OCI-LY7 (cell line): ENCODE results near the gene C1orf159. TPM values are rescaled to one million over a fixed set of nuclear protein-coding genes. Genes with fewer than 3 reads are reported as not detected.

Source experiments
- BruUV-seq: library from RNA; stranded (reverse); fragments of 400-500 nt; replicated peaks from 2 replicates; lab custom pipeline; 2021; lab: Mats Ljungman, UMichigan
- CTCF ChIA-PET: fragments of 300-600 bp; sonication (Branson Sonifier 250); formaldehyde crosslinking; loops from one replicate; lab custom pipeline; 2022; ENCODE audit warnings: antibody characterized with exemption; ENCODE audit not compliant: unreplicated experiment; lab: Charles Lee
- POLR2A ChIA-PET: fragments of 300-600 bp; sonication (Branson Sonifier 250); formaldehyde crosslinking; loops from one replicate; lab custom pipeline; 2022; ENCODE audit warnings: antibody characterized with exemption; lab: Charles Lee
- DNase-seq: peaks from one replicate; pipeline ENCODE4 v3.0.0-alpha.2; 2015; ENCODE audit warnings: low spot score
- H2AFZ ChIP-seq: fragments of 200-600 bp; sonication (generic), shearing (Covaris generic); 2 replicates; pipeline ENCODE4 v1.6.1; 2014; ENCODE audit warnings: mild to moderate bottlenecking, antibody characterized with exemption, low read length, moderate library complexity
- H3K27ac ChIP-seq: fragments of 200-600 bp; sonication (generic); 2 replicates; pipeline ENCODE4 v1.5.1; 2014; ENCODE audit warnings: mixed run types, low read depth, mild to moderate bottlenecking, moderate library complexity, low read length, inconsistent platforms; ENCODE audit not compliant: poor library complexity, severe bottlenecking
- H3K36me3 ChIP-seq: fragments of 200-600 bp; sonication (generic); 2 replicates; pipeline ENCODE4 v1.6.1; 2014; ENCODE audit warnings: mild to moderate bottlenecking, antibody characterized with exemption, low read length, moderate library complexity, mixed read lengths; ENCODE audit not compliant: insufficient read depth
- H3K4me1 ChIP-seq: fragments of 200-600 bp; sonication (generic); 2 replicates; pipeline ENCODE4 v1.5.1; 2014; ENCODE audit warnings: mild to moderate bottlenecking, low read length; ENCODE audit not compliant: insufficient read depth, poor library complexity, severe bottlenecking
- H3K4me2 ChIP-seq: fragments of 200-600 bp; sonication (generic); 2 replicates; pipeline ENCODE4 v1.6.1; 2014; ENCODE audit warnings: mild to moderate bottlenecking, low read length
- H3K4me3 ChIP-seq: fragments of 200-600 bp; sonication (generic); 2 replicates; pipeline ENCODE4 v1.5.1; 2014; ENCODE audit warnings: mild to moderate bottlenecking, low read depth, low read length; ENCODE audit not compliant: poor library complexity, severe bottlenecking
- H3K79me2 ChIP-seq: fragments of 200-600 bp; sonication (generic); 2 replicates; pipeline ENCODE4 v1.6.1; 2016; ENCODE audit warnings: low read depth, mild to moderate bottlenecking, low read length, moderate library complexity, mixed read lengths; ENCODE audit not compliant: insufficient read depth
- H3K9me2 ChIP-seq: fragments of 200-600 bp; sonication (generic); 2 replicates; pipeline ENCODE4 v1.6.1; 2016; ENCODE audit warnings: mild to moderate bottlenecking, low read length, mixed read lengths; ENCODE audit not compliant: insufficient read depth
- H3K9me3 ChIP-seq: fragments of 200-600 bp; sonication (generic); 2 replicates; pipeline ENCODE4 v1.6.1; 2014; ENCODE audit warnings: mild to moderate bottlenecking, mixed run types, low read length, mixed read lengths
- H4K20me1 ChIP-seq: fragments of 200-600 bp; sonication (generic); 2 replicates; pipeline ENCODE4 v1.6.1; 2014; ENCODE audit warnings: mild to moderate bottlenecking, antibody characterized with exemption, low read length, moderate library complexity, mixed read lengths; ENCODE audit not compliant: insufficient read depth
- EZH2phosphoT487 ChIP-seq: fragments of 200-600 bp; sonication (generic); IDR thresholded peaks from 2 replicates; pipeline ENCODE4 v1.6.1; 2018; ENCODE audit warnings: low read depth, borderline replicate concordance, mild to moderate bottlenecking, mixed run types, antibody characterized with exemption, low read length, moderate library complexity, mixed read lengths
- intact Hi-C: fragments of 100-400 bp; cut with micrococcal nuclease; formaldehyde crosslinking; loops from one replicate; pipeline ENCODE4 v1.10.0; 2022; ENCODE audit not compliant: unreplicated experiment
- total RNA-seq, 2 experiments: library from RNA; depleted of rRNA in 1 of 2; stranded (reverse); fragments of >200 nt in 1 of 2; shearing (Covaris generic) in 1 of 2; gene quantifications; 2 replicates each; pipeline ENCODE4 v1.2.3, GENCODE V29; 2014 to 2022
- TF ChIP-seq, protein P1 (sequence below): fragments of 200-600 bp; sonication (generic); conservative IDR thresholded peaks from 2 replicates; pipeline ENCODE4 v1.5.1; 2014; ENCODE audit warnings: mild to moderate bottlenecking, antibody characterized with exemption, low read length, moderate library complexity, mixed read lengths

The C1orf159 gene
- total RNA-seq, 2 experiments from 2014 or later, result 24.5 to 27.6 TPM

DNA sequence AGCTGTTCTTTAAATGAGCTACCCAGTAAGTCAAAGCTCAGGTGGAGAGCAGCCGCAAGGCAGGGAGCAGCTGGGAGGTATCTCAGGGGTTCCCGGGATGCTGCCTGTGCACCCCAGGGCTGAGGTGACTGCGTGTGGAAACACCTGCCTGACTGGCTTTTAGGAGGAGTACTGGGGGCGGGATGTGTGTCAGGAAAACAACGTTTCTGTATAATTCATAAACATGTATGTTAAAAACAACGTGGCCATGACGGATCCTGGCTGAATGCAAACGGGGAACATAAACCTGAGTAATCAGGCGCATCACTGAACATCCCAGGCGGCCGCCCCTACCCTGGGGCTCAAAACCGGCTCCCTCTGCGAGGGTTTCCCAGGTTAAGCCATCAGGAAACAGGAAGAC, 1.5 kb downstream of the C1orf159 start:
- Histone ChIP-seq H3K79me2 (0 out of 2 replicates have a peak, but pooled peaks cover 4% of the 10 kb centered on the region), H3K4me3 (no peak overlapping the region), H3K4me2 (no peak overlapping the region), H3K27ac (no peak overlapping the region), H2AFZ (no peak overlapping the region), H3K9me3 (peaks cover 7% of the 10 kb centered on the region; the same call in 1 of the 2 replicates), H3K4me1 (peaks cover 5% of the 10 kb centered on the region), H4K20me1 (no peaks in the 10 kb centered on the region), H3K9me2 (no peaks in the 10 kb centered on the region), H3K36me3 (peaks cover 23% of the 10 kb centered on the region)
- intact Hi-C loops, result no loop called here
- BruUV-seq, result no TSS peak
- ChIA-PET CTCF (no interaction called here), POLR2A (interaction anchor here (0.7 to 1.0 kb wide), 2 partner anchors 34 to 44 kb away, joined by 3 to 6 read pairs; no protein-coding TSS in a partner anchor)
- TF ChIP-seq, protein P1, sequence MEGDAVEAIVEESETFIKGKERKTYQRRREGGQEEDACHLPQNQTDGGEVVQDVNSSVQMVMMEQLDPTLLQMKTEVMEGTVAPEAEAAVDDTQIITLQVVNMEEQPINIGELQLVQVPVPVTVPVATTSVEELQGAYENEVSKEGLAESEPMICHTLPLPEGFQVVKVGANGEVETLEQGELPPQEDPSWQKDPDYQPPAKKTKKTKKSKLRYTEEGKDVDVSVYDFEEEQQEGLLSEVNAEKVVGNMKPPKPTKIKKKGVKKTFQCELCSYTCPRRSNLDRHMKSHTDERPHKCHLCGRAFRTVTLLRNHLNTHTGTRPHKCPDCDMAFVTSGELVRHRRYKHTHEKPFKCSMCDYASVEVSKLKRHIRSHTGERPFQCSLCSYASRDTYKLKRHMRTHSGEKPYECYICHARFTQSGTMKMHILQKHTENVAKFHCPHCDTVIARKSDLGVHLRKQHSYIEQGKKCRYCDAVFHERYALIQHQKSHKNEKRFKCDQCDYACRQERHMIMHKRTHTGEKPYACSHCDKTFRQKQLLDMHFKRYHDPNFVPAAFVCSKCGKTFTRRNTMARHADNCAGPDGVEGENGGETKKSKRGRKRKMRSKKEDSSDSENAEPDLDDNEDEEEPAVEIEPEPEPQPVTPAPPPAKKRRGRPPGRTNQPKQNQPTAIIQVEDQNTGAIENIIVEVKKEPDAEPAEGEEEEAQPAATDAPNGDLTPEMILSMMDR, result no peak
- no peak for TF ChIP-seq EZH2phosphoT487
- DNase-seq, result no peak

DNA sequence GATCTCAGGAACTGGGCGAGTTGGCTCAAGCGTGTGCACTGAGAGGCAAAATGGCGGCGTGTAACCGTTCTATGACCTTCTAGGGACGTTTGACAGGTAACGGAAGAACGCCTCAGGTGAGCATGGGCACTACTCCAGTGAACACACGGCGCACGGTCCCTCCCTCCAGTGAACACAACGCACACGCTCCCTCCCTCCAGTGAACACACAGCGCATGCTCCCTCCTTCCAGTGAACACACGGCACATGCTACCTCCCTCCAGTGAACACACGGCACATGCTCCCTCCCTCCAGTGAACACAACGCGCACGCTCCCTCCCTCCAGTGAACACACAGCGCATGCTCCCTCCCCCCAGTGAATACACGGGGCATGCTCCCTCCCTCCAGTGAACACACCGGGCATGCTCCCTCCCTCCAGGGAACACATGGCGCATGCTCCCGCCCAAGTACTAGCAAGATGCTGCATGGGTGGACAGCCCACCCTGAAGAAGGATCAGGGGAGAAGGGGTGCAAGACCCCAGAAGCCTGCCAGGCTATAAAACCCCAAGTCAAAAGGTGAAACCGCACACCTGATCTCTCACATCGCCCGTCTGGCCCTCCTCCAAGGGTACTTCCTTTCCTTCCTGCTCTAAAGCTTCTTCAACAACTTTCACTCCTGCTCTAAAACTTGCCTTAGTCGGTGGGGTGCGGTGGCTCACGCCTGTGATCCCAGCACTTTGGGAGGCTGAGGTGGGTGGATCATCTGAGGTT, 3.5 kb downstream of the C1orf159 start:
- Histone ChIP-seq H3K4me1 (peaks cover 5% of the 10 kb centered on the region), H3K36me3 (peaks cover 23% of the 10 kb centered on the region), H3K9me3 (peaks cover 7% of the 10 kb centered on the region; the same call in 1 of the 2 replicates), H2AFZ (no peak overlapping the region), H4K20me1 (no peaks in the 10 kb centered on the region), H3K79me2 (0 out of 2 replicates have a peak, but pooled peaks cover 4% of the 10 kb centered on the region), H3K27ac (no peak overlapping the region), H3K4me3 (no peak overlapping the region), H3K9me2 (no peaks in the 10 kb centered on the region), H3K4me2 (no peak overlapping the region)
- POLR2A ChIA-PET, result interaction anchor here (0.7 kb wide), 1 partner anchor 36 kb away, joined by 3 read pairs; no protein-coding TSS in a partner anchor
- DNase-seq, result no peak
- no peak for TF ChIP-seq EZH2phosphoT487
- TF ChIP-seq, protein P1, result no peak
- BruUV-seq, result no TSS peak
- intact Hi-C loops, result no loop called here
- CTCF ChIA-PET, result no interaction called here
